Ectodermal cell (in vitro differentiated cells): ENCODE measurements around the gene ACVR2A.

Source experiments
- H3K27ac ChIP-seq: 2 replicates; pipeline ENCODE4 v1.7.0; 2013; ENCODE audit warnings: mild to moderate bottlenecking, low read depth, low read length; ENCODE audit not compliant: insufficient read depth, poor library complexity, severe bottlenecking
- H3K27me3 ChIP-seq: 2 replicates; pipeline ENCODE4 v1.7.0; 2013; ENCODE audit warnings: mild to moderate bottlenecking, low read length; ENCODE audit not compliant: insufficient read depth, control insufficient read depth, poor library complexity, severe bottlenecking
- H3K36me3 ChIP-seq: one replicate; pipeline ENCODE4 v1.7.0; 2013; ENCODE audit warnings: low read length; ENCODE audit not compliant: control insufficient read depth, insufficient read depth
- H3K4me1 ChIP-seq: one replicate; pipeline ENCODE4 v1.7.0; 2013; ENCODE audit warnings: low read length; ENCODE audit not compliant: control insufficient read depth, insufficient read depth
- H3K4me3 ChIP-seq: 2 replicates; pipeline ENCODE4 v1.7.0; 2013; ENCODE audit warnings: low read depth, low read length, control low read depth; ENCODE audit not compliant: insufficient read depth
- H3K9me3 ChIP-seq: 2 replicates; pipeline ENCODE4 v1.7.0; 2013; ENCODE audit warnings: mild to moderate bottlenecking, low read length, moderate library complexity; ENCODE audit not compliant: control insufficient read depth
- WGBS, 2 experiments: methylation state at CpG; one replicate each; pipeline ENCODE4 v1.1.7; 2013; ENCODE audit warnings: missing lambda C conversion rate in 2 of 2; 5-methylcytosine and 5-hydroxymethylcytosine counted together

Gene ACVR2A

GRCh38 chr2:147917161-147917560 lies 72.3 kb downstream of the ACVR2A start:
- no peaks in the 10 kb centered on the region for H3K36me3 ChIP-seq
- 91 to 97% methylated on average over 3 of the region's 4 CpGs for WGBS, 2 experiments
- H3K9me3 ChIP-seq, result no peaks in the 10 kb centered on the region
- no peak overlapping the region for H3K4me3 ChIP-seq
- no peaks in the 10 kb centered on the region for H3K27me3 ChIP-seq
- no peak overlapping the region for H3K27ac ChIP-seq
- peaks cover 10% of the 10 kb centered on the region for H3K4me1 ChIP-seq

- Histone ChIP-seq H3K4me1 (no peaks in the 10 kb centered on the region), H3K27me3 (no peaks in the 10 kb centered on the region), H3K4me3 (no peak overlapping the region), H3K27ac (no peak overlapping the region), H3K36me3 (no peaks in the 10 kb centered on the region), H3K9me3 (no peaks in the 10 kb centered on the region)
- WGBS, 2 experiments, result 91 to 98% methylated on average over 3 of the region's 3 CpGs
Measured at GRCh38 chr2:147923846-147924245, 79.0 kb downstream of the ACVR2A start.

- WGBS, 2 experiments, result 88 to 97% methylated on average over 3 of the region's 3 CpGs
- H3K36me3 ChIP-seq, result no peaks in the 10 kb centered on the region
Measured at GRCh38 chr2:147924647-147925046, 79.8 kb downstream of the ACVR2A start.

GRCh38 chr2:147925886-147926285 lies 81.1 kb downstream of the ACVR2A start:
- no peaks in the 10 kb centered on the region for H3K36me3 ChIP-seq
- no peaks in the 10 kb centered on the region for H3K27me3 ChIP-seq
- no peaks in the 10 kb centered on the region for H3K4me1 ChIP-seq
- H3K4me3 ChIP-seq, result no peak overlapping the region
- H3K27ac ChIP-seq, result no peak overlapping the region
- no peaks in the 10 kb centered on the region for H3K9me3 ChIP-seq

More at GRCh38 chr2:147924647-147925046, 79.8 kb downstream of the ACVR2A start:
- Histone ChIP-seq H3K9me3 (no peaks in the 10 kb centered on the region), H3K4me3 (no peak overlapping the region), H3K27ac (no peak overlapping the region), H3K4me1 (no peaks in the 10 kb centered on the region), H3K27me3 (no peaks in the 10 kb centered on the region)

GRCh38 chr2:147927053-147927588 lies 82.3 kb downstream of the ACVR2A start:
- H3K4me3 ChIP-seq, result no peak overlapping the region
- H3K4me1 ChIP-seq, result no peaks in the 10 kb centered on the region
- H3K27ac ChIP-seq, result no peak overlapping the region
- H3K9me3 ChIP-seq, result no peaks in the 10 kb centered on the region
- H3K27me3 ChIP-seq, result no peaks in the 10 kb centered on the region
- H3K36me3 ChIP-seq, result no peaks in the 10 kb centered on the region
- 95% methylated on average over 2 to 4 of the region's 4 CpGs for WGBS, 2 experiments

GRCh38 chr2:147933931-147934330 lies 89.1 kb downstream of the ACVR2A start:
- no peaks in the 10 kb centered on the region for H3K4me1 ChIP-seq
- H3K4me3 ChIP-seq, result no peak overlapping the region
- no peaks in the 10 kb centered on the region for H3K27me3 ChIP-seq
- H3K9me3 ChIP-seq, result no peaks in the 10 kb centered on the region
- peaks cover 19% of the 10 kb centered on the region for H3K36me3 ChIP-seq
- H3K27ac ChIP-seq, result no peak overlapping the region

- peaks cover 19% of the 10 kb centered on the region for H3K36me3 ChIP-seq
Measured at GRCh38 chr2:147934881-147935620, 90.2 kb downstream of the ACVR2A start.

GRCh38 chr2:147937744-147938349 lies 93.0 kb downstream of the ACVR2A start:
- H3K4me1 ChIP-seq, result no peaks in the 10 kb centered on the region
- H3K27me3 ChIP-seq, result no peaks in the 10 kb centered on the region
- 67 to 83% methylated on average over 1 to 2 of the region's 3 CpGs for WGBS, 2 experiments
- peaks cover 19% of the 10 kb centered on the region for H3K36me3 ChIP-seq
- H3K4me3 ChIP-seq, result no peak overlapping the region
- H3K9me3 ChIP-seq, result no peaks in the 10 kb centered on the region
- H3K27ac ChIP-seq, result no peak overlapping the region

More at GRCh38 chr2:147934881-147935620, 90.2 kb downstream of the ACVR2A start:
- H3K9me3 ChIP-seq, result no peaks in the 10 kb centered on the region
- H3K27ac ChIP-seq, result no peak overlapping the region
- no peaks in the 10 kb centered on the region for H3K27me3 ChIP-seq
- H3K4me1 ChIP-seq, result no peaks in the 10 kb centered on the region
- WGBS, 2 experiments, result 92 to 100% methylated on average over 1 of the region's 1 CpG
- H3K4me3 ChIP-seq, result no peak overlapping the region

GRCh38 chr2:147939313-147939712 lies 94.5 kb downstream of the ACVR2A start:
- Histone ChIP-seq H3K27ac (no peak overlapping the region), H3K9me3 (no peaks in the 10 kb centered on the region), H3K4me3 (no peak overlapping the region), H3K4me1 (no peaks in the 10 kb centered on the region), H3K36me3 (peaks cover 22% of the 10 kb centered on the region), H3K27me3 (no peaks in the 10 kb centered on the region)
- 100% methylated on average over 1 of the region's 1 CpG; no CpG with 5 or more reads in 1 of the 2 experiments for WGBS, 2 experiments

GRCh38 chr2:147945660-147946059 lies 100.8 kb downstream of the ACVR2A start:
- H3K27me3 ChIP-seq, result no peaks in the 10 kb centered on the region
- 76 to 82% methylated on average over 1 of the region's 1 CpG for WGBS, 2 experiments
- H3K27ac ChIP-seq, result no peak overlapping the region
- H3K36me3 ChIP-seq, result peaks cover 3% of the 10 kb centered on the region
- no peaks in the 10 kb centered on the region for H3K9me3 ChIP-seq
- H3K4me1 ChIP-seq, result no peaks in the 10 kb centered on the region
- H3K4me3 ChIP-seq, result no peak overlapping the region
